Astrocyte of the hippocampus (primary cell): ENCODE data around the gene CKAP2L.
"Not testable (repeated sequence)": the region's sequence is repeated elsewhere in the genome, so short reads cannot be mapped to it uniquely, and the experiment has no call there.

Experiments
- DNase-seq: peaks from one replicate; pipeline ENCODE4 v3.0.0; 2011; ENCODE audit warnings: low read depth, low spot score

The CKAP2L gene

DNA sequence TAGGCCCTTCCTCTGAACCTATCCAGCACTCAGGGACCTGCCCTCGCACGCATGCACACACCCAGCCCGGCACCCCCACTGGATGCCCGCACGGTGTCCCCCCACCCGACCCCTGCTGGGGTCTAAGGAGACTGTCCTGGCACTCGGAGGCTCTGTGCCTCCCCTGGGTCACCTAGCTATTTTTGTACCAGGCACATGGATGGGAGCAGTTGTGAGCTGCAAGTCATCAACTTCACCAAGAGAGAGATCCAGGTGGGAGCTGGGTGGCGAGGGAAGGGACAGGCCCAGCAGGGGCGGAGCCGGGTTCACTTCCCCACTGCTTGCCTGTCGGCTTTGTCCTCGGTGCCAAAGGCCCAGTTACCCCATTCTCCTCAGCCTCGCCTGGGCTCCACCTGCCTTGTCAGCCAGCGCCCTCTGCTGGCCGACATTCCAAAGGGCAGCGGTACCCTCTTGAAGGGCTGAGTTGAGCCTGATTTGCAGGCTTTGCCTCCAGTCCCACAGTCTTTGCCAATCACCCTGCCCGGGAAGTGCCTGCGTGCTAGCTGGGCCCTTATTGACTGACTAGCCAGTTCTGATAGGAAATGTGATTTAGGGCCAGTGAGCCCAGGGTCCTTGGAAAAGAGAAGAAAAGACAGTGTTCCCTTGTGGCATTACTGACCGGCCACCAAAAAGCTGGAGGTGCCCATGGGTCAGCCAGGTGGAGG is 37.8 kb downstream of the CKAP2L start:
- DNase-seq, result peak; percentile 96

DNA sequence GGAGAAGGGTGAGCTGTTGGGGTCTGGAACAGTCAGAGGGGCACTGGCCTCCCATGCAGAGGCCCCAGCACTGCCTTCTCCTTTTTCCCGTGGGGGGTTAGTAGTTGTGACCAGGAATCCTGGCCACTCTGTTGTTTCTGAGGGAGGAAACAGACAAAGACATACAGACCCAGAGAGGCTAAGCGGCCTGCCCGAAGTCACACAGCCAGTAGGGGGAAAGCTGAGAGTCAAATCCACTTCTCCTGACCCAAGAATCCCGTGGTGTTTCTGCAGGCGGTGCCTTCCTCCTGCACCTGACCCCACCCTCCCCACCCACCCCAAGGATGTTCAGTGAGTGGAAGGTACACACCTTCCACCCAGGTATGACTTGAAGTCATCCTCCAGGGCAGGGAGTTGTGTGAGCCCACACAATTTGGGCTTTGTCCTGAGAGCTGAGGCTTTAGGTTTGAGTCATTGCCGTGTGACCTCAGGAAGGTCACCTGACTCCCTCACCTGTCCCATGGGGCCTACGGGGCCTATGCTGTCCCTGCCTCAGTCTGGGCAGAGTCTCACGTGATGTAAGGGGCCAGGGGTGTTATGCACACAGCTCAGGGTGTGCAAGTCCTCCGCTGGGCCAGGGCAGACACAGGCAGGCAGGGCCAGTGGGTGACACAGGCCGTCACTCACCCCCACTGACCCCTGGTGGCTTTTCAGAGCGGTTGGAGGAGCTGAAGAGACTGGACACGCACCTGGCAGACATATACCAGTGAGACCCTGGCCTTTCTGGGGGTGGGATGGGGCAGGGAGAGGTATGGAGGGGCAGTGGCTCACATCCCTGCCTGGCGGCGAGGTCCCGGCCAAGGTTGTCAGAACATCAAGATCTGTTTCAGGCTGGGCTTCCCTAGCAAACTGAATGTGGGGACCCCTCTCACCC is 38.6 kb downstream of the CKAP2L start:
- no peak for DNase-seq

DNA sequence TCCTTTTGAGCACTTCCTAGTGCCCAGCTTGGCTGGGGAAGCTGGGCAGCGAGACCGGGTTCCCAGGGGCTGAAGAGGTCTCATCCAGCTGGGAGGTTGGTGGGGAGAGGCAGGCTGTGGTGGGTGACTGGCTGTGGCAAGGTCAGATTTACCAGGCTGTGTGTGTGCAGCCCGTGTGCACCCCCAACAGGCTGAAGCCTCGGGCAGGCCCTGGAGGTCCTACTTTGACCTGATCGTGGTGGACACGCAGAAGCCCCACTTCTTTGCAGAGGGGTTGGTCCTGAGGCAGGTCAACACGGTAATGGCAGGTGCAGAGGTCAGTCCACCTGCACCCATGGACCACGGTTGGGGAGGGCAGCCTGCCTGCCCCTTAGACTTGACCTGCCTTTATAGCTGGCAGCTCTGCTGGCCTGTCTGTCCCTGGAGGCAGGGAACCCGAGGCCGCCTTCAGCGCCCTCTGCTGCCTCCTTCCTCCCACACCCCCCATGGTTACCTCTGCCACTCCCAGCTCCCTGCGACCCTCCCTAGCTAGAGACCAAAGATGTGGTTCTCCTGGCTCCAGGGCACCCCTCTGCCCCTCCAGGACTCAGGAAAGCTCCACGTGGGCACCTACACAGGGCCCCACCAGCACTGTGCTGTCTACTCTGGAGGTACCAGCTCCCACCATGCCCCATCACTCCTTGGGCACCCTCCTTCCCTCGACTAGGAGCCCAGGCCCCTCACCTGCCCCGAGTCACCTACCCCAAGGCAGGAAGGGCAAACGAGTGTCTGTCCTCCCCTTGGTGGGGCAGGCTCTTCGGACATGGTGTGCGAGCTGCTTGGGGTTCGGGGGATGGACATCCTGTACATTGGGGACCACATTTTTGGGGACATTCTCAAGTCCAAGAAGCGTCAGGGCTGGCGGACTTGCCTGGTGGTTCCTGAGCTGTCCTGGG is 39.6 kb downstream of the CKAP2L start:
- DNase-seq, result peak; percentile 23

DNA sequence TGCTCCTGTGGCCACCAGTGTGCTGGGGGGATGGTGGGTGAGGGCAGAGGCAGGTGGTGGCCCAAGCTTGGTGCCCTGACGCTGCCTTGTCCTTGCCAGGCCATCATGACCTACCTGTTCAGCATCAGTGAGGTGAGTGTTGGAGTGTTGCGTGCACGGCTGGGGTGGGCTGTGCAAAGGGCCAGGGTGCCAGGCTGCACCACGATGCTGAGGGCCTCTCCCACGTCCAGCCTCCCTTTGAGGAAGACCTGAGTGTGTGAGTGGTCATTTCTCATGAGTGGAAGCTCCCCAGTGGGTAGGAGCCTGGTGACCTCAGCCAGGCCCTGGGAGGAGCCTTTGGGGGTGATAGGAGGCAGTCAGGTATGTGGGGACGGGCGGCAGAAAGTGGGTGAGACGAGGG is 40.4 kb downstream of the CKAP2L start:
- DNase-seq, result no peak

DNA sequence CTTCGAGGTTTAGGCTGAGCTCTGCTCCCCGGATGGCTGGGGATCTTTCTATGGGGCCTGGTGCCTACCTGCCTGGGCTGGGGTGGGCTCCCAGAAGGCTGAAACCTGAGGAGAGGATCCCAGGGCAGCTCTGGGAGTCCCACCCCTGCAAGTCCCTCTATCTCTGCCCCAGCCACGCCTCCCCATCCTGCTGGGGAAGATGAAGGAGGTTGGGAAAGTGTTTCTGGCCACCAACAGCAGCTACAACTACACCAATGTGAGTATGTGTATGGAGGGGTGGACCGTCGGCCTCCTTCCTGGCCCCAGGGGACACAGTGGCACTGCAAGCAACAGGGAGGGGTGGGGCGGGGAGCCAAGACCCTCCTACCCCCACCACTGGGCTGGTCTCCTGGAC is 40.9 kb downstream of the CKAP2L start:
- DNase-seq, result no peak

DNA sequence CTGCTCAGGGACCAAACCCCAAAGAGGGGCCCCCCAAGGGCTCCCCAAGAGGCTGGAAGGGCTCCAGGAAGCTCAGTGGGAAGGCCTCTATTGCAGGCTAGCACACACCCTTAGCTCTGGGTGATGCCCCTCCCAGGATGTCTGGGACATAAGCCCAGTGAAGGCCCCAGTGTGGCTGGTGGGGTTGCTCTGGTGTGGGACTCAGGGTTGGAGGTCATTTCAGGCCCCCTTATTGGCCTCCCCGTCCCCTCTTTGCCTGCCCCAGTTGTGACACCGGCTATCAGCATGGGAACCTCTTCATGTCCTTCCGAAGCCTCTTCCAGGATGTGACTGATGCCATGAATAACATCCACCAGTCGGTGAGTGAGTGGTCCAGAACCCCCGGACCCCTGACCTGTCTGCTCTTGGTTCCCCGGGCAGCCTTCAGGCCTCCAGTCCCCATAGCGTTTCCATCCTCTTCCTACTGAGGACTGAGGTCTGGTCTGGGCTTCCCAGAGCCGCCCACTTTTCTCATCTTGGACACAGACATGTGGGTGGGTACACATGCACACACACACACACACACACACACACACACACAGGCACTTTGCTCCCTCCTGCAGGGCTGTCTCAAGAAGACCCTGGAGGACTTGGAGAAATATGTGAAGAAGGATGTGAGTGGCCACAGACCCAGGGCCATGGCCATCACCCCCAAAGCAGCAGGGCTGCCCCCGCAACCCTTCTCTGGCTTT is 41.4 kb downstream of the CKAP2L start:
- no peak for DNase-seq

DNA sequence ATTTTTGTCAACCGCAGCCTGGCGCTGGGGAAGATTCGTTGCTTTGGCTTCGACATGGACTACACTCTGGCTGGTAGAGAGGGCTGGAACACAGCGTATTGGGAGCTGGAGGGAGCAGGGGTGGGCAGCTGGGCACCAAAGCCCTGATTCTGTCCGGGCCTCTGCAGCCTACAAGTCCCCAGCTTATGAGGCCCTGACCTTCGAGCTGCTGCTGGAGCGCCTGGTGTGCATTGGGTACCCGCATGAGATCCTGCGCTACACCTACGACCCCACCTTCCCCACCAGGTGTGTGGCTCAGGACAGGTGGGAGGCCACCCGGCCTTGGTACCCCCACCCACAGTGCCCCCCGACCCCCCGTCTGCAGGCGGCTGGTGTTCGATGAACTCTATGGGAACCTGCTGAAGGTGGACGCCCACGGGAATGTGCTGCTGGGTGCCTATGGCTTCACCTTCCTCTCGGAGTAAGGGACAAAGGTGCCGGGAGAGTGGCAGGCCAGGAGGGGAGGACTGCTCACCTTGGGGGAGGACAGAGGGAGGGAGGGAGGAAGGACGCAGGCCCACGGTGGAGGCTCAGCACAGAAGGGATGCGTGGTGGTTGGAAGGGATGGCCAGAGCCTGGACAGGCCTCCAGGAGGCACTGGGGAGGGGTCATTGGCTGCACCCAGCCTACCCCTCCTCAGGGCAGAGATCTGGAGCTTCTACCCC is 42.4 kb downstream of the CKAP2L start:
- DNase-seq, result no peak

DNA sequence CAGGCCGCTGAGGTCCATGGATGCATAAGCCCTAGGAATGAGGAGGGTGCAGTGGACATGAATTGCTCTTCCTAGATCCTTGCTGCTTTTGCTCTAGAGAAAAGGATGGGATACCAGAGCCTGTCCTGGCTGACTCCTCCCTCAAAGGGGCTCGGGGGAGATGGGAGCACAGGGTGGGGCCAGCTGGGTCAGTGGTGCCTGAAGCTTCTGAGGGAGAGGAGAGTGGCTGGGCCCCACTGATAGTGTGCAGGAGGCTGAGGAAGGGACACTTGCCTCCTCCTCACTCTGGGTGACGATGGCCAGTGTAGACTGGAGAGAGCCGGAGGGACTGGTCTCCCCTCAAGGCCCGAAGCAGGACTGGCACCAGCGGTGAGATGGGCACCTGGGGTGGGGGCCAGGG is 43.6 kb downstream of the CKAP2L start, which contains the start of gene NT5DC4:
Gene NT5DC4, plus strand, starts transcription at position 236 of the 400 bp plus-strand sequence. Its CDS starts 60 bp downstream, at position 296.
- no peak for DNase-seq

DNA sequence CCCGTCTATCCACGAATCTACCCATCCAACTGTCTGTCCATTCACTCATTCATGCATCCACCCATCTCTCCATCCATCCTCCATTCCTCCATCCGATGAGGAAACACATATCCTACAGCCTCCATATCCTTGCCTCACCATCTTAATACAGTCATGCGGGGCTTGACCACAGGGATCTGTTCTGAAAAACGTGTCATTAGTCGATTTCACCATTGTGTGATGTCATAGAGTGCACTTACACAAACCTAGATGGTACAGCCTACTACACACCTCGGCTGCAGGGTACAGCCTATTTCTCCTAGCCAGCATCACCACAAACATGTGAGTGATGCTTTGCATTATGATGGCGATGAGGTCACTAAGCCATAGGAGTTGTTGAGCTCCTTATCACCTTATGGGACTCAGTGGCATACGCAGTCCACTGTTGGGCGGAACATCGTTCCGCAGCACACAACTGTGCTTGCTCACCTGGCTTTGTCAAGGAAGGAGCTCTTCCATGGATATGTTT is 45.5 kb downstream of the CKAP2L start:
- DNase-seq, result no peak

DNA sequence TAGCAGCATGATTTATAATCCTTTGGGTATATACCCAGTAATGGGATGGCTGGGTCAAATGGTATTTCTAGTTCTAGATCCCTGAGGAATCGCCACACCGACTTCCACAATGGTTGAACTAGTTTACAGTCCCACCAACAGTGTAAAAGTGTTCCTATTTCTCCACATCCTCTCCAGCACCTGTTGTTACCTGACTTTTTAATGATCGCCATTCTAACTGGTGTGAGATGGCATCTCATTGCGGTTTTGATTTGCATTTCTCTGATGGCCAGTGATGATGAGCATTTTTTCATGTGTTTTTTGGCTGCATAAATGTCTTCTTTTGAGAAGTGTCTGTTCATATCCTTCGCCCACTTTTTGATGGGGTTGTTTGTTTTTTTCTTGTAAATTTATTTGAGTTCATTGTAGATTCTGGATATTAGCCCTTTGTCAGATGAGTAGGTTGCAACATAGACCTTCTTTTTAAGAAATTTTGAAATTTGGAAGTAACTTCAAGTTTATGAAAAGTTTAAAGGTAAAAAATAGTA is 47.5 kb downstream of the CKAP2L start:
- not testable (repeated sequence) for DNase-seq

DNA sequence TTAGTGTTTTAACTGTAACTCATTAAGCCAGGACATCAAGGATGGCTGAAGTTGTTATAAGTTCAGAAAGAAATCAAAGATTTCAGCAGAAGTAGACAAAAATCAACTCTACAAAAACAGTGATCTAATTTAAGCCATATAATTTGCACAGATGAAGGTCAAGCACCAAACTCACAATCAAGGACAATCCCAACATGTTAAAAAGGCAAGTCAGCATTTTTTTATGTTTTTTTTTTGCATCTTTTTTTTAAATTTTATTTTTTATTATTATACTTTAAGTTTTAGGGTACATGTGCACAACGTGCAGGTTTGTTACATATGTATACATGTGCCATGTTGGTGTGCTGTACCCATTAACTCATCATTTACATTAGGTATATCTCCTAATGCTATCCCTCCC is 48.3 kb downstream of the CKAP2L start:
- DNase-seq, result not testable (repeated sequence)

DNA sequence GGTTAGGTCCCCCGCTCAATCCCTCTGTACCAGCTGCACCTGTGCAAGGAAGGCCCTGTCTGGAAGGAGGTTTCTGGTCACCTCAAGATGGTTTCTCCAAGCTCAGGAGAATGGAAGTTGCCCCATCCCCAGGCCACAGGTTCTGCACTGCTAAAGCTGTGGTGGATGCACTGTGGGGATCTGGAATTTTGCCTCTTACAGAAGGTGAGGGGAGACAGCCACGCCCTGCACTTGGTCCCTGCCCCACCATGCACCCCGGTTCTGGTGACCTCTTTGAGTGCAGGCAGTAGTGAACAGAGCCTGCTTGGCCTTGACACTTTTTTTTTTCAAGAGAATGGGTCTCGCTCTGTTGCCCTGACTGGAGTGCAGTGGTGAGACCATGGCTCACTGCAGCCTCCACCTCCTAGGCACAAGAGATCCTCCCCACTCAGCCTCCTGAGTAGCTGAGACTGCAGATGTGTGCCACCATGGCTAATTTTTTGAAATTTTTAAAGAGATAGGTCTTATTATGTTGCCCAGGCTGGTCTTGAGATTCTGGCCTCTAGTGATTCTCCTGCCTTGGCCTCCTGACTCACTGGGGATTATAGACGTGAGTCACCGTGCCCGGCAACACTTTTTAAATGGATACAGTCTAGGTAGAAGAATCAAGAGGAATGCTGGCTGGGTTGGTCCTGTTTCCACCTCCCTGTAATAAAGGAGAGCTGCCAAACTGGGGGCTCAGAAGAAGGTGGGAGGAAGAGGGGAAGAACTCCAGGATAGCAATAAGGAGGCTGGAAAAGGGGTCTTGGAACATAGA is 49.4 kb downstream of the CKAP2L start:
- DNase-seq, result peak; percentile 56

DNA sequence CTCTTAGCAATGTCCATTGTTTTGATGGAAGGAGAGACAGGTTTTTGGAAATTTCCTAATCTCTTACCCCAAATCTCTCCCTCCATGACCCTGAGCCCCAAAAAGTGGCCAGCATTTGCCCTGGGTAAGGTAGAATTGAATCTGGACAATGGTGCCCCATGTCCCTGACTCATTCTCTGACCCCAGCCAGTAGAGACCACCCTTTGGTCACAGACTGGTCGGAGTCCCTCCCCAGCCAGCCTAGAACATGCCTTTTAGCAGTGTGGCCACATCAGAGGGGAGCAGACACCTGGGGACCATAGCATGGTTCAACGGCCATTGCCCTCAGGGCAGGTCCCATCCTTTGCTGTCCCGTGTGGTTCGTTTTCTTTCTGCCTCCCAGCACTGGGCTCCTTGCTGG is 50.1 kb downstream of the CKAP2L start:
- no peak for DNase-seq

DNA sequence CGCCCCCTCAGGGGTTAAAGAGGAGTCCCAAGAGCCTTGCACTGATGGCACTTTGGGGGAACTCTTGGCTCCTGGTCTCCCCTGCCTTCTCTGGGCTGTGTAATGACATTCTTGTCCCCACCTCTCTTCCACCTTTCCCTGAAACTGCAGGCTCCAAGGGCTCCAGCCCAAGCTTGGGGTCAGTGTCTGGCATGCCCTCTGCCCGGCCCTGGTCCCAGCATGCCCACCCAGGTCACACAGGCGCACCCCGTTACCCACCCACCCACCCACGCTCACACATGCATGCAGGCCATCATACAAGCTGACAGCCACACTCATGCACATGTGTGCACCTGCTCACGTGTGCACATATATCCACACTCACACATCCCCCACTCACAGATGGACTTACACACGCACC is 50.5 kb downstream of the CKAP2L start:
- DNase-seq, result no peak

DNA sequence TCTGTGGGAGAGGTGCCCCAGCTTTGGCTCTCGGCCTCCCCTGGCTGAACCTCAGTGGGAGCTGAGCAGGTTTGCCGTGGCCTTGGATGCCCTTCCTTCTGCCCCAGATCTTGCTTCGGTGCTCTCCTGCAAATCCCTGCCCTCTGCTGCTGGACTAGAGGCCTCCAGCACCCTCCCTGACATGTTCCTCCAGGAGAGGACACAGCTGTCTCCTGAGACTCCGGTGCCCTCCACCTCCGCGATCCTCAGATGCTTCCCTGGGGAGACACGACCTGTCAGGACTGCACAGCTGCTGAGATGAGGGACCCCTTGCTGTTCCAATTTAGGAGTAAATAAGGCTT is 50.9 kb downstream of the CKAP2L start:
- no peak for DNase-seq

DNA sequence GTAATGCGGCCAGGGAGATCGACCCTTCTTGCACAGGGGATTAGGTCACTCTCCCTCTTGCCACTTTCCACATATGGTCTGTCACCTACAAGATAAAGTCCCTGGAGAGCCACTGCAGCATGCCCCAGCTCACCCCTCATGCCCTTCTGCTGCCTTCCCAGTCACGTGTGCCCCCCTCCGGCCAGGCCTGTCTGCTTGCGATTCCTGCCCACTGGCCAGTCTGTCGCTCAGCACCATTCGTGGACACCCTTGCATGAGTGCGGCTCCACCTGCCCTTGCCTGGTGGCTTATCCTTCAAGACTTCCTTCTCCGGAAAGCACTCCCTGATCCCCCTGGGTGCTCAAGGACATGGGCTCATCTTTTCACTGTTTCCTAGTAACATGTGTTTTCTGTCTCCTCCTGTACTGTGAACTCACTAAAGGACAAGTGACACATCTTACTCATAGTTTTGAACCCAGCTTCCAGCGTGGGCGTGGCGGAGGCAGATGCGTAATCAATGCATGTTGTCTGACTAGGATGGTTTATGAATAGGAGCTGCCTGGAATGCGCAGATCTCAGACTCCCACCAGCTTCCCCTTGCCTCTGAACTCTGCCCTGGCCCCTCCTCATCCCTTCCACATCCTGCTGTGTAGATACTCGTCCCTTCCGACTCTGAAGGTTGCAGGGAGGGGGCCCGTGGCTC is 51.4 kb downstream of the CKAP2L start:
- DNase-seq, result no peak

DNA sequence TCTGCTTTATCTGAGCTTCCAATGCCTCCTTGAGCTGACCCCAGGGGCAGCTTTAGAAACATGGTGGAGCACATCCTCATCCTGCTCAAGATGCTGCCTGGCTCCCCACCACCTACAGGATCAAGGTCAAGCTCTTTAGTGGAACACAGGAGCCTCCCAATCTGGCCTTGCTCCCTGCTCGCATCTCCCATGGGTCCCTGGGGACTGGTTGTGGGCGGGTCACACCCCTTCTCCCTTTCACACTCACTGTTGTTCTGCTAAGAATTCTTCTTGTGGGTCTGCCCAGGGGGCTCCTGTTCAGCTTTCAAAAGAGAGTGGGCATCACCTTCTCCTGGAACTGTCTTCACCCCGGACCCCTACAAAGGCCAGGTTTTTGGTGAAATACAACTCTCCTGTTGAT is 51.9 kb downstream of the CKAP2L start:
- DNase-seq, result no peak

DNA sequence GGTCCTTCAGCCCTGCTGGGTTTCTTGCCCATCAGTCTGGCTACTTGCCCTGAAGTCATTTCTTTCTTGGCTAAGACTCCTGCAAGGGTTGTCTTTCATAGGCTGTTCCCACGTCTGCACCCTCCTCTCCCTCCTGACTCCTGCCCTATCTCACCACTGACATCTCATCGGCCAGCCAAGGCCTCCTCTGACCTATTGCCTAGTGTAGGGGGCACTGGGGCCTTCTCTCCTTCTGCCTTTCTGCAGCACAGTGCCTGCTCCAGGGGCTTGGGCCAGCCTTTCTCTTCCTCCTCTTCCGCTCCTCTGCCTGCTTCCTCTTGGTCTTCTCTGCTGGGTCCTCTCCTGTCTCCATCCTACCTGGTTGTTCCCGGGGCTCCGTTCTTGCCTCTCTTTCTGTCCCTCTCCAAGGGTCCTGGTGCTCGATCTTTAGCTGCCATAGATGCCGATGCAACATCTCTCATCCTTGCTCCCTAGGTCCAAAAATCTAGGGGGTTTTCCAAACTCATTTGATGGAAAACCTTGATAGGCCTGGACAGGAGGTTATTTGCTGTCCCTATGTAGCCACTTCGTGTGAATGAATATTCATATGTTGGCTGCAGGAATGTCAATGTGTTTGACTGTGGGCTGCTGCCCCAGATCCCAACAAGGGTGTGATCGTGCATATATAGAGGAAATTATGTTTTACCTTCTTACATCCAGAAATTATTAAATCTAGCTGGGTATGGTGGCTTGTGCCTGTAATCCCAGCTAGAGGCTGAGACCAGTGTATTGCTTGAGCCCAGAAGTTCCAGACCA is 53.3 kb downstream of the CKAP2L start:
- no peak for DNase-seq
